HEK293 (cell line): ENCODE data around the gene ZFP36.

Experiments used
- ATF2 ChIP-seq: fragments of 450-650 bp; formaldehyde crosslinking; IDR thresholded peaks from 2 replicates; pipeline ENCODE4 v1.5.1; 2016; ENCODE audit warnings: missing biosample characterization, missing genetic modification characterization, low read depth
- GLI2 ChIP-seq: fragments of 450-650 bp; formaldehyde crosslinking; IDR thresholded peaks from 2 replicates; pipeline ENCODE4; 2017; ENCODE audit warnings: missing biosample characterization, missing genetic modification characterization, low read depth, borderline replicate concordance
- GLI4 ChIP-seq: fragments of 450-650 bp; formaldehyde crosslinking; IDR thresholded peaks from 2 replicates; pipeline ENCODE4 v1.5.1; 2016; ENCODE audit warnings: missing biosample characterization, missing genetic modification characterization
- HOXA7 ChIP-seq: sonication (generic); formaldehyde crosslinking; IDR thresholded peaks from 2 replicates; pipeline ENCODE4 v1.8.1; 2022; ENCODE audit warnings: missing genetic modification reagents, borderline replicate concordance
- KLF8 ChIP-seq: fragments of 450-650 bp; formaldehyde crosslinking; IDR thresholded peaks from 2 replicates; pipeline ENCODE4 v1.5.1; 2016; ENCODE audit warnings: missing biosample characterization, missing genetic modification characterization
- MEIS1 ChIP-seq: sonication (generic); formaldehyde crosslinking; IDR thresholded peaks from 2 replicates; pipeline ENCODE4 v1.8.1; 2022; ENCODE audit warnings: missing genetic modification reagents, mild to moderate bottlenecking, borderline replicate concordance
- MZF1 ChIP-seq: fragments of 450-650 bp; formaldehyde crosslinking; IDR thresholded peaks from 2 replicates; pipeline ENCODE4 v1.5.1; 2017; ENCODE audit warnings: missing biosample characterization, missing genetic modification characterization, borderline replicate concordance
- SETDB1 ChIP-seq: IDR thresholded peaks from one replicate; pipeline ENCODE4 v1.6.1; 2017; ENCODE audit warnings: mild to moderate bottlenecking, low read length, moderate library complexity, mixed read lengths; ENCODE audit not compliant: insufficient read length
- TRIM28 ChIP-seq: IDR thresholded peaks from 2 replicates; pipeline ENCODE4 v1.6.1; 2011; ENCODE audit warnings: low read length, control low read depth, borderline replicate concordance
- TSHZ1 ChIP-seq: fragments of 450-650 bp; formaldehyde crosslinking; IDR thresholded peaks from 2 replicates; pipeline ENCODE4 v1.5.1; 2016; ENCODE audit warnings: missing biosample characterization, missing genetic modification characterization, borderline replicate concordance
- ZBTB10 ChIP-seq: fragments of 450-650 bp; formaldehyde crosslinking; IDR thresholded peaks from 2 replicates; pipeline ENCODE4 v1.5.1; 2016; ENCODE audit warnings: missing biosample characterization, missing genetic modification characterization
- ZBTB21 ChIP-seq: fragments of 450-650 bp; formaldehyde crosslinking; IDR thresholded peaks from 2 replicates; pipeline ENCODE4 v1.5.1; 2017; ENCODE audit warnings: missing biosample characterization, missing genetic modification characterization
- ZFP3 ChIP-seq: fragments of 450-650 bp; formaldehyde crosslinking; IDR thresholded peaks from 2 replicates; pipeline ENCODE4 v1.5.1; 2016; ENCODE audit warnings: low read depth, missing biosample characterization, missing genetic modification characterization
- ZFP69B ChIP-seq: fragments of 450-650 bp; formaldehyde crosslinking; IDR thresholded peaks from 2 replicates; pipeline ENCODE4 v1.5.1; 2016; ENCODE audit warnings: missing biosample characterization, missing genetic modification characterization
- ZNF132 ChIP-seq: fragments of 450-650 bp; formaldehyde crosslinking; IDR thresholded peaks from 2 replicates; pipeline ENCODE4 v1.5.1; 2017; ENCODE audit warnings: missing biosample characterization, missing genetic modification characterization, borderline replicate concordance
- ZNF169 ChIP-seq: fragments of 450-650 bp; formaldehyde crosslinking; IDR thresholded peaks from 2 replicates; pipeline ENCODE4 v1.5.1; 2016; ENCODE audit warnings: missing biosample characterization, missing genetic modification characterization
- ZNF175 ChIP-seq: fragments of 450-650 bp; formaldehyde crosslinking; IDR thresholded peaks from 2 replicates; pipeline ENCODE4 v1.5.1; 2016; ENCODE audit warnings: missing biosample characterization, missing genetic modification characterization
- ZNF184 ChIP-seq: fragments of 450-650 bp; IDR thresholded peaks from 2 replicates; pipeline ENCODE4 v1.5.1; 2018; ENCODE audit warnings: missing biosample characterization, mild to moderate bottlenecking, missing genetic modification characterization
- ZNF266 ChIP-seq: fragments of 450-650 bp; formaldehyde crosslinking; IDR thresholded peaks from 2 replicates; pipeline ENCODE4 v1.5.1; 2016; ENCODE audit warnings: missing biosample characterization, missing genetic modification characterization, low read depth
- ZNF394 ChIP-seq: fragments of 450-650 bp; formaldehyde crosslinking; IDR thresholded peaks from 2 replicates; pipeline ENCODE4 v1.5.1; 2016; ENCODE audit warnings: missing biosample characterization, missing genetic modification characterization, mild to moderate bottlenecking, moderate library complexity, borderline replicate concordance
- ZNF423 ChIP-seq: fragments of 450-650 bp; formaldehyde crosslinking; IDR thresholded peaks from 2 replicates; pipeline ENCODE4 v1.5.1; 2016; ENCODE audit warnings: missing biosample characterization, missing genetic modification characterization
- ZNF426 ChIP-seq: fragments of 450-650 bp; formaldehyde crosslinking; IDR thresholded peaks from 2 replicates; pipeline ENCODE4 v1.5.1; 2017; ENCODE audit warnings: missing biosample characterization, missing genetic modification characterization, mild to moderate bottlenecking, inconsistent platforms, moderate library complexity
- ZNF514 ChIP-seq: fragments of 450-650 bp; formaldehyde crosslinking; IDR thresholded peaks from 2 replicates; pipeline ENCODE4 v1.5.1; 2016; ENCODE audit warnings: missing biosample characterization, missing genetic modification characterization
- ZNF521 ChIP-seq: fragments of 450-650 bp; formaldehyde crosslinking; IDR thresholded peaks from 2 replicates; pipeline ENCODE4 v1.5.1; 2017; ENCODE audit warnings: missing biosample characterization, mild to moderate bottlenecking, missing genetic modification characterization
- ZNF548 ChIP-seq: fragments of 450-650 bp; formaldehyde crosslinking; IDR thresholded peaks from 2 replicates; pipeline ENCODE4 v1.5.1; 2016; ENCODE audit warnings: missing biosample characterization, missing genetic modification characterization
- ZNF585B ChIP-seq: fragments of 450-650 bp; formaldehyde crosslinking; IDR thresholded peaks from 2 replicates; pipeline ENCODE4 v1.5.1; 2016; ENCODE audit warnings: missing biosample characterization, missing genetic modification characterization
- ZNF600 ChIP-seq: fragments of 450-650 bp; formaldehyde crosslinking; IDR thresholded peaks from 2 replicates; pipeline ENCODE4 v1.5.1; 2016; ENCODE audit warnings: missing biosample characterization, missing genetic modification characterization
- ZNF629 ChIP-seq: fragments of 450-650 bp; formaldehyde crosslinking; IDR thresholded peaks from 2 replicates; pipeline ENCODE4 v1.5.1; 2017; ENCODE audit warnings: missing biosample characterization, missing genetic modification characterization
- ZNF677 ChIP-seq: fragments of 450-650 bp; IDR thresholded peaks from 2 replicates; pipeline ENCODE4 v1.5.0; 2018; ENCODE audit warnings: missing biosample characterization, mild to moderate bottlenecking, missing genetic modification characterization, moderate library complexity
- ZNF785 ChIP-seq: fragments of 450-650 bp; formaldehyde crosslinking; IDR thresholded peaks from 2 replicates; pipeline ENCODE4 v1.5.1; 2016; ENCODE audit warnings: missing biosample characterization, missing genetic modification characterization
- ZNF792 ChIP-seq: fragments of 450-650 bp; formaldehyde crosslinking; IDR thresholded peaks from 2 replicates; pipeline ENCODE4 v1.5.1; 2016; ENCODE audit warnings: missing biosample characterization, missing genetic modification characterization
- ZSCAN23 ChIP-seq: fragments of 450-650 bp; formaldehyde crosslinking; IDR thresholded peaks from 2 replicates; pipeline ENCODE4 v1.5.1; 2016; ENCODE audit warnings: missing biosample characterization, missing genetic modification characterization
- TF ChIP-seq, protein P1 (sequence below): fragments of 450-650 bp; formaldehyde crosslinking; IDR thresholded peaks from 2 replicates; pipeline ENCODE4 v1.5.1; 2016; ENCODE audit warnings: missing biosample characterization, missing genetic modification characterization

Gene ZFP36

DNA sequence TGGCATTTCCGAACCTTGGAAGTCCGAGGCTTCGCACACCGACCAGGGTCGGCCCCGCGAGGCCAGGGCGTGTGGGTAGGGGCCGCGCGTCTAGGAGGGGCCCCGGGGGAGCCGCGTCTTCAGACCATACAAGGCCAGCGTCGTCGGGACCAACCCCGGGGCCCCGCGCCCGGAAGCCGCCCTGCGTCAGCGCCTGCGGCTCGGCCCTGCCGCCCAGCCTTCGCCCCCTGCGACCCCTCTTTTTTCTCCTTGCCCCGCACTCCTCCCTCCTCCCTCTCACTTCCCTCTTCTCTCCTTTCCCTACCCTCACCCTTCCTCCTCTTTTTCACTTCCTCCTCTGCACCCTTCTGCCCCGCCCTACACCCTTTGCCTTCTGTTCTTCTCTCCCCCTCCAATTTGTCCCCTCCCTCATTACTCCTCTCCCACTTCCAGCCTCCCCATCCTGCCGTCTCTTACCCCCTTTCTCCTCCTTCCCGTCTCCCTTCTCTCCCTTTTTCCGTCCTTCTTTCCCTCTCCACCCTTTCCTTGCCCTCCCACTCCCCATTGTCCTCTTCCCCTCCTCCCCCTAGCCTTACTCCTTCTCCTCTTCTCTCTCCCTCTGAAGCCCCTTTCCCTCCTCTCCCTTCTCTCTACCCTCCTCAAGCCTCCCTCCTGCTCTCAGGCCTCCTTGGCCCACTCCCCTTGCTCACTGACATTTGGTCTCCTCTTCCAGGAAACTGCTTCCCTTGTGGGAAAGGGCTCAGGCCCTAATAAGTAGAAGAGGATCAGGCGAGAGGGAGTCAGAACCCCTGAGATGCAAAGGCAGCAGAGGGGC, 3.6 kb downstream of the ZFP36 start (continued):
- no peak for TF ChIP-seq ZNF426 (tag by site-specific recombination)
- TF ChIP-seq ZNF548 (tag by site-specific recombination), result 0 out of 2 replicates have a peak, but pooled peaks have one; percentile 60
- no peak for TF ChIP-seq HOXA7 (CRISPR knock-in tag)
- TF ChIP-seq ZNF792 (tag by site-specific recombination), result 0 out of 2 replicates have a peak, but pooled peaks have one; percentile 37
- TF ChIP-seq ZNF600 (tag by site-specific recombination), result peak; percentile 79; the same call in 1 of the 2 replicates
- TF ChIP-seq ZNF514, result no peak
- TF ChIP-seq ZNF423 (tag by site-specific recombination), result no peak
- no peak for TF ChIP-seq TSHZ1 (tag by site-specific recombination)
- no peak for TF ChIP-seq SETDB1
- peak; percentile 64; the same call in 1 of the 2 replicates for TF ChIP-seq ZBTB10 (tag by site-specific recombination)
- no peak for TF ChIP-seq ATF2 (tag by site-specific recombination)
- peak; percentile 71 for TF ChIP-seq ZNF629 (tag by site-specific recombination)
- TF ChIP-seq KLF8, result peak; percentile 98
- peak; percentile 82 for TF ChIP-seq ZBTB21 (tag by site-specific recombination)
- TF ChIP-seq ZFP69B, result peak; percentile 88
- TF ChIP-seq ZFP3 (tag by site-specific recombination), result 0 out of 2 replicates have a peak, but pooled peaks have one; percentile 44
- TF ChIP-seq MEIS1 (CRISPR knock-in tag), result no peak
- no peak for TF ChIP-seq ZNF521 (tag by site-specific recombination)
- no peak for TF ChIP-seq GLI2
- peak; percentile 88 for TF ChIP-seq ZNF785 (tag by site-specific recombination)
- no peak for TF ChIP-seq MZF1 (tag by site-specific recombination)
- TF ChIP-seq ZNF132 (tag by site-specific recombination), result no peak
- 0 out of 2 replicates have a peak, but pooled peaks have one; percentile 14 for TF ChIP-seq ZNF677 (tag by site-specific recombination)
- TF ChIP-seq GLI4 (tag by site-specific recombination), result no peak
- TF ChIP-seq ZNF266 (tag by site-specific recombination), result peak; percentile 24
- peak; percentile 92 for TF ChIP-seq ZNF169 (tag by site-specific recombination)
- TF ChIP-seq ZNF585B (tag by site-specific recombination), result no peak
- TF ChIP-seq ZNF394 (tag by site-specific recombination), result peak; percentile 28; the same call in 1 of the 2 replicates
- peak; percentile 92 for TF ChIP-seq ZSCAN23 (tag by site-specific recombination)
- TF ChIP-seq ZNF184 (tag by site-specific recombination), result no peak; the same call in 1 of the 2 replicates
- TF ChIP-seq, protein P1, sequence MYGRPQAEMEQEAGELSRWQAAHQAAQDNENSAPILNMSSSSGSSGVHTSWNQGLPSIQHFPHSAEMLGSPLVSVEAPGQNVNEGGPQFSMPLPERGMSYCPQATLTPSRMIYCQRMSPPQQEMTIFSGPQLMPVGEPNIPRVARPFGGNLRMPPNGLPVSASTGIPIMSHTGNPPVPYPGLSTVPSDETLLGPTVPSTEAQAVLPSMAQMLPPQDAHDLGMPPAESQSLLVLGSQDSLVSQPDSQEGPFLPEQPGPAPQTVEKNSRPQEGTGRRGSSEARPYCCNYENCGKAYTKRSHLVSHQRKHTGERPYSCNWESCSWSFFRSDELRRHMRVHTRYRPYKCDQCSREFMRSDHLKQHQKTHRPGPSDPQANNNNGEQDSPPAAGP (tag by site-specific recombination), result peak; percentile 97
- TF ChIP-seq TRIM28, result no peak
- no peak for TF ChIP-seq ZNF175 (tag by site-specific recombination)
